Right lobe of liver (tissue), 6 donors: ENCODE results near the gene KCNN3. TPM values are rescaled to one million over a fixed set of nuclear protein-coding genes. Genes with fewer than 3 reads are reported as not detected.

Experiments
- ATAC-seq, 4 donors: fragments of 200-7000 bp; cut with Tn5 transposase; one replicate each; pipeline ENCODE4 v1.9.1; 2020; ENCODE audit warnings: mild to moderate bottlenecking in 4 of 4, moderate library complexity in 4 of 4
- DNase-seq, 3 donors: peaks; one replicate each; pipeline ENCODE4 v3.0.0-alpha.2; 2020
- H3K27ac ChIP-seq, 3 donors: fragments of 200-600 bp; one replicate each; pipeline ENCODE4 v1.8.0; 2022
- H3K27me3 ChIP-seq, 2 donors: fragments of 200-600 bp; one replicate each; pipeline ENCODE4 v1.8.0; 2022
- H3K36me3 ChIP-seq, 4 donors: fragments of 200-600 bp; sonication (generic) in 1 of 4; one replicate each; pipeline versions ENCODE4 v1.5.1 to v1.8.0; 2017 to 2022; ENCODE audit warnings: control low read depth in 1 of 4
- H3K4me1 ChIP-seq, 4 donors: fragments of 200-600 bp; sonication (generic) in 1 of 4; one replicate each; pipeline versions ENCODE4 v1.5.1 to v1.8.0; 2017 to 2022; ENCODE audit warnings: control low read depth in 1 of 4
- H3K4me3 ChIP-seq, 3 donors: fragments of 200-600 bp; one replicate each; pipeline ENCODE4 v1.8.0; 2022
- H3K9me3 ChIP-seq, 4 donors: fragments of 200-600 bp; sonication (generic) in 1 of 4; one replicate each; pipeline versions ENCODE4 v1.5.1 to v1.8.0; 2017 to 2022; ENCODE audit warnings: control low read depth in 1 of 4
- POLR2A ChIP-seq: fragments of 450-650 bp; IDR thresholded peaks from one replicate; pipeline ENCODE4 v1.6.1; 2017; ENCODE audit warnings: antibody characterized with exemption, mild to moderate bottlenecking
- whole genome bisulfite sequencing: methylation state at CpG from one replicate; pipeline ENCODE4 v1.1.6; 2018; ENCODE audit warnings: low coverage, low lambda C conversion rate; ENCODE audit not compliant: insufficient coverage; ENCODE audit errors: missing lambda C conversion rate; 5-methylcytosine and 5-hydroxymethylcytosine counted together
- intact Hi-C, 2 donors: fragments of 100-400 bp; cut with DNase I; formaldehyde crosslinking; loops; one replicate each; pipeline versions ENCODE4 v1.11.2 to v1.14.1; 2022
- total RNA-seq, 6 experiments: library from RNA; depleted of rRNA in 2 of 6; stranded (reverse); fragments of >200 nt in 2 of 6; fragmentation: NEBNext Ultra II Directional in 3 of 6; extraction: Animal tissue kit (Norgen Biotek cat#: 25700) in 3 of 6; gene quantifications; one replicate each; pipeline versions ENCODE4 v1.1.0 to v1.2.4, GENCODE V29; 2016 to 2023
- TF ChIP-seq, protein P1 (sequence below), 4 donors: fragments of 200-600 bp in 3 of 4; fragments of 450-650 bp in 1 of 4; IDR thresholded peaks; one replicate each; pipeline versions ENCODE4 v1.5.1 to v1.8.0; 2016 to 2022; ENCODE audit warnings: antibody characterized with exemption in 4 of 4, mild to moderate bottlenecking in 2 of 4
- donor health status: DM: no; HTN: yes; CAD: no.
- donor health status: DM: no; HTN: no; CAD: no.
- donor health status: DM: no; HTN: no; CAD: no.
- donor health status: DM: no; HTN: yes; CAD: no.
- donor health status: DM: no; HTN: yes; CAD: no.

Gene KCNN3
- total RNA-seq, 6 experiments from 2014 or later = 0.15 to 0.64 (median 0.32) TPM

DNA sequence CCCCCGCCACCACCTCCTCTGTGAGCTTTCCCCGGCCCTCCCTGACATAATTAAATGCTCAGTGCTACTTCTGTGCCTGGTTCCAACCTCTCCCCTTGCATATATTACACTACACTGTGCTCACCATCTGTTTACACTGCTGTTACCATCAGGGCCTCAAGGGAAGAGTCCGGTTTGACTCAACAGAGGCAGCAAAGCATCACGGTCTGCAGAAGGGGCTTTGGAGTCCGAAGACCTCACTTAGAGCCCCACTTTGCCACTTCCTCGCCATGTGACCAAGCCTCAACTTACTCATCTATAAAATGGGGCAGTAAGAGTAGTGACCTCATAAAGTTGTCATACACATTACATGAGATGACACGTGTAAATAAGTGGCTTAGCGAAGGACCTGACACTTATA is 27.4 kb downstream of the KCNN3 start:
- intact Hi-C loops = no loop called here

DNA sequence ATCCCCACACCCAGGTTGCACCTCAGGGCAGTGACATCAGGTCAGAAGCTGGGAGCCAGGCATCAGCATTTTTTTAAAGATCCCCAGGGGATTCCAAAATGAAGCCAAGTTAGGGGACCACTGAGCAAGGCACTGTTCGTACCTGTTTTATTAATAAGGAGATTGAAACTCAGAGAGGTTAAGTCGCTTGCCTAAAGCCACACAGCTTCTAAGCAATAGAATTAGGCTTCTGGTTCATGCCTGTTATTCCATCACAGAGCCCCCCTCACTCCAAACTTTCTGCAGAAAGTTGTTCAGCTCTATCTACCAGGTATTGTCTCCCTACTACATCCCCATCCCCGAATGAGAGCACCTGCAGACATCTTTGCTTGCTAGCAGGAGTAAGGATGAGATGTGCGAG is 28.7 kb downstream of the KCNN3 start:
- H3K27me3 ChIP-seq = no peaks in the 10 kb centered on the region
- WGBS = 85% methylated on average over 4 of the region's 4 CpGs
- H3K36me3 ChIP-seq = no peaks in the 10 kb centered on the region
- H3K4me1 ChIP-seq = no peaks in the 10 kb centered on the region
- H3K4me3 ChIP-seq = no peak overlapping the region
- intact Hi-C loops = no loop called here
- TF ChIP-seq POLR2A = no peak
- TF ChIP-seq, protein P1, sequence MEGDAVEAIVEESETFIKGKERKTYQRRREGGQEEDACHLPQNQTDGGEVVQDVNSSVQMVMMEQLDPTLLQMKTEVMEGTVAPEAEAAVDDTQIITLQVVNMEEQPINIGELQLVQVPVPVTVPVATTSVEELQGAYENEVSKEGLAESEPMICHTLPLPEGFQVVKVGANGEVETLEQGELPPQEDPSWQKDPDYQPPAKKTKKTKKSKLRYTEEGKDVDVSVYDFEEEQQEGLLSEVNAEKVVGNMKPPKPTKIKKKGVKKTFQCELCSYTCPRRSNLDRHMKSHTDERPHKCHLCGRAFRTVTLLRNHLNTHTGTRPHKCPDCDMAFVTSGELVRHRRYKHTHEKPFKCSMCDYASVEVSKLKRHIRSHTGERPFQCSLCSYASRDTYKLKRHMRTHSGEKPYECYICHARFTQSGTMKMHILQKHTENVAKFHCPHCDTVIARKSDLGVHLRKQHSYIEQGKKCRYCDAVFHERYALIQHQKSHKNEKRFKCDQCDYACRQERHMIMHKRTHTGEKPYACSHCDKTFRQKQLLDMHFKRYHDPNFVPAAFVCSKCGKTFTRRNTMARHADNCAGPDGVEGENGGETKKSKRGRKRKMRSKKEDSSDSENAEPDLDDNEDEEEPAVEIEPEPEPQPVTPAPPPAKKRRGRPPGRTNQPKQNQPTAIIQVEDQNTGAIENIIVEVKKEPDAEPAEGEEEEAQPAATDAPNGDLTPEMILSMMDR (IDR thresholded peaks at IDR 0.05) = no peak
- ATAC-seq (no peak), DNase-seq (no peak)
- H3K27ac ChIP-seq = no peak overlapping the region
- no peaks in the 10 kb centered on the region for H3K9me3 ChIP-seq

More for the DNA sequence above, 27.4 kb downstream of the KCNN3 start:
- Histone ChIP-seq H3K9me3 (no peaks in the 10 kb centered on the region), H3K4me3 (no peak overlapping the region), H3K27ac (no peak overlapping the region), H3K27me3 (no peaks in the 10 kb centered on the region), H3K4me1 (no peaks in the 10 kb centered on the region), H3K36me3 (no peaks in the 10 kb centered on the region)
- DNase-seq = no peak
- TF ChIP-seq POLR2A = no peak
- TF ChIP-seq, protein P1 (IDR thresholded peaks at IDR 0.05) = no peak
- WGBS = 71% methylated on average over 3 of the region's 8 CpGs
- ATAC-seq = no peak

DNA sequence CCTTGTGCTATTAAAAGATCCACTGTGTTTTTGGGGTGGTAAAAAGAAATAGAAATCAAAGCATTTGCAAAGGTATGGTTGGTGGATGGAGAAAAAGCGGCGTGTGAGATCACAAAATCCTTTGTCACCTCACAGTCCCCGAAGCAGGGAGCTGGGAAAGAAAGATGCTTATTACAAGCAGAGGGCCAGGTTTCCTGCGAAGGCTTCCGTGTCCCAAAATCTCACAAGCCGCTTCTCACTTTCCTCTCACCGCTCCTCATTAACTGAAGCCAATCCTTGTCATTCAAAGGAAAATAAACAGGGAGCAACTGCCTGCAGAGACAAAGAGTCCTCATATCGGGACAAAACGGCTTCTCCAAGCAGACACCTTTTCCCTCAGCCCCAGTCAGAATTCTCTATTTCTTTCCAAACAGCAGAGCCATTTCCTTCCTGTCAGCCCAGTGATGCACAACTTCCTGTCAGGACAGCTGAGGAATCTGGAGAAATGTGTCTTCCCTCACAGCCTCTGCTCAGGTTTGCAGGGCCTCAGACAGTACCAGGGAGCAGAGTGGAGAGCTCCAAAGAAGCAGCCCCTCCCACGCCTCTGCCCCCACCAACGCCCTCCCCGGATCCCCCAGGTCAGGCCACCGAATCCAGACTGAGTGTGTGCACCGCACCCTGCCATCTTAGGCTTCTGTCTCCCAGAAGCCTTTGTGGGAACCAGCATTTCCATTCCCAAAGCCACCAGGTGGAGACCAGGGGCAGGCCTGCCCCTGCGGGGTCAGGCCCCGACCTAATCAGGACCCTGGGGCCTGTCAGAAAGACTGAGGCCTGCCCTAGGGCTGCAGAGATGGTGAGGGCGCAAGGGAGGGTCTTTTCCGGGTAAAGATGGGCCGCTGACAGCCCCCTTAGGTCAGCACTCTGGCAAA is 29.6 kb downstream of the KCNN3 start:
- ATAC-seq (peak; percentile 31 to 61 (median 42)), DNase-seq (no peak)
- WGBS = 66% methylated on average over 16 of the region's 19 CpGs
- Histone ChIP-seq H3K27ac (peak overlapping the region in 1 of 3 donors; percentile 29), H3K9me3 (no peaks in the 10 kb centered on the region), H3K36me3 (no peaks in the 10 kb centered on the region), H3K4me3 (no peak overlapping the region), H3K4me1 (no peaks in the 10 kb centered on the region), H3K27me3 (no peaks in the 10 kb centered on the region)
- intact Hi-C loops = no loop called here
- TF ChIP-seq, protein P1 (IDR thresholded peaks at IDR 0.05) = no peak
- TF ChIP-seq POLR2A = no peak

DNA sequence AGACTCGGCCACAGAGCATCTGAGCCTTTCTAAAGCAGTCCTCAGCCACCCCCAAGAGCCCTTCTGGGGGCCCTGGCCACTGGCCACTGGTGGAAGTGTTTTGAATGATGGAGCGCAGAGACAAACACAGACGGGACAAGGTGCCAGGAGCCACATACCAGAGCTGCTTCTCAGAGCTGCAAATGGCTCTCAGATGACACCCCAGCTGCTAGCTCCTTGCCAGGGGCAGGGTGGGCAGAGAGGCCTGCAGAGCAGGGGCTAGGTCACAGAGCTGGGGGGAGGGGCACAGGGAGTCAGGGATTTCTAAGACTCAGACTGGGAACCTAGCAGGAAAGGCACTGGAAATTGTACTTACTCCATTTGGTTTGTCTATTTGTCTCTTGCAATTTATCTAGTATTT is 30.4 kb downstream of the KCNN3 start:
- ATAC-seq = no peak
- Histone ChIP-seq H3K4me3 (no peak overlapping the region), H3K27ac (no peak overlapping the region), H3K9me3 (no peaks in the 10 kb centered on the region), H3K36me3 (no peaks in the 10 kb centered on the region), H3K4me1 (no peaks in the 10 kb centered on the region), H3K27me3 (no peaks in the 10 kb centered on the region)
- no peak for DNase-seq
- TF ChIP-seq, protein P1 (IDR thresholded peaks at IDR 0.05) = no peak
- TF ChIP-seq POLR2A = no peak
- WGBS = no CpG with 5 or more reads among the region's 3 CpGs
- intact Hi-C loops = no loop called here
